Activated T-cell treated with anti-CD3 and anti-CD28 coated beads for 24 hours (primary cell): ENCODE results near the gene PPP1R3G.
"Not testable (repeated sequence)": the region's sequence is repeated elsewhere in the genome, so short reads cannot be mapped to it uniquely, and the experiment has no call there.

Experiments
- DNase-seq: peaks from one replicate; pipeline ENCODE4 v3.0.0-alpha.2; 2020; ENCODE audit warnings: low read depth

The PPP1R3G gene

DNA sequence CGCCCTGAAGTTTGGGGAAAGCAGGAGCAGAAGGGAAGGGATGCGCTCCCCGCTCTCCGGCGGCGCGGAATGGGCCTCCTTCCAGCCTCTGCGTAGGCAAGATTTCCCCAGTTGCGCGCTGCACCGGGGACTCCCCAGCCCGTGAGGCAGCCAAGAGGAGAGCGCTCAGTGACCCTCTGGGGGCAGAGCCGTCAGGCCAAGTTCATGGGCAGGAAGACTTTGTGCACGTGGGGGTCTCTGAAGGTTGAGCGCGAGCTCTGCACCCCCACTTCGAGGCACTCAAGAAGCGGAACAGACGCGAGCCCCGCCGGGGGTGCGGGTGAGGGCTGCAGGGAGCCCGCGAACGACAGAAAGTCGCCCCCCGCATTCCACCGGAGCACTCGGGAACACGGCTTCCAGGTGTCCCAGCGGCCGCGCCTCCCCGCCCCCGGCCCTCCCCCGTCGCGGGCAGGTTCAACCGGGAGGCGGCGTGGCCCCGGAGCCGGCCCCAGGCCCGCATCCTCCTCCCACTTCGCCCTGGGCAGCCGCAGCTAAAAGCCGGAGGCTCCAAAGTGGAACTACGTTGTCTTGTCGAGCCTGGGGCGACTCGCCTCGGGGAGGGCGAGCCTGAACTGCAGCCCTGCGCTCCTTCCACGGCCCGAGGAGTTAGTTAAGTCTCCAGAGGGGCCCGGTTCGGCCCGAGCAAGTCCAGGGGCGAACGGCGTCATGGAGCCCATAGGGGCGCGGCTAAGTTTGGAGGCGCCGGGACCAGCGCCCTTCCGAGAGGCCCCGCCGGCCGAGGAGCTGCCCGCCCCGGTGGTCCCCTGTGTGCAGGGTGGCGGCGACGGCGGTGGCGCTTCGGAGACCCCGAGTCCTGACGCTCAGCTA, at the start of gene PPP1R3G:
TSS of gene PPP1R3G (plus strand) at position 561 of the 867 bp plus-strand sequence. CDS start at position 706, 145 bp downstream.
- no peak for DNase-seq

DNA sequence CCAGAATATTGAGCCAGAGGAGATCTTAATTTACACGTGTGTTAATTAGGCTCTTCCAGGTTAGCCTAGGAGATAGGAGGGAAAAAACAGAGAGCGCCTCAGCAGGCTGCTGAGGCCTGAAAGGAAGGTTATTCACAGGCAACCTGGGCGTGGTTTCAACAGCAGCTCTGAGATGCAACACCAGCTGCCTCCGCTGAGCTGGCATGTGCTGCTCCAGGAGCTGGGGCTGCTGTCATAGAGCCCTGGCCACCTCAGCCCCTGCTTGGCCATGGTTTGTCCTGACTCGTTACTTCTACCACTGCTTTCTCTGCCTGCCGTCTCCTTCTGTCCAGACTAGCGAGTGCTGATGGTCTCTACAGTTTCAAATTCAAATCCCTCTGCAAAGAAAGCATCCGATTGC, 48.9 kb upstream of the PPP1R3G start:
- DNase-seq: no peak

DNA sequence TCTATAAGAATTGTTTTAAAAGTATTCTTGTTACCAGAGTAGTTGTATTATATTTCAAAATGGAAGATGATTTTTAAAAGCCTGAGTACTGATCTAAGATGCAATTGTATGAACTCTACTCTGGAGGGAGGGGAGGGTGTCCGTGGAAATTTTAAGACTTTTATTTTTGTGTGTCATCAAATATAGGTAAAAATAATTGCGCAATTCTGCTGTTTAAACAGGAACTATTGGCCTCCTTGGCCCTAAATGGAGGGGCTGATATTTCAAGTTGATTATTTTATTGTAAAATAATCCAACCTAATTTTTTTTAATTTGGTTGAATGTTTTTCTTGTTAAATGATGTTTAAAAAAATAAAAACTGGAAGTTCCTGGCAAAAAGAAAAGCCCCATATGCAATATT, 43.2 kb upstream of the PPP1R3G start:
- no peak for DNase-seq

DNA sequence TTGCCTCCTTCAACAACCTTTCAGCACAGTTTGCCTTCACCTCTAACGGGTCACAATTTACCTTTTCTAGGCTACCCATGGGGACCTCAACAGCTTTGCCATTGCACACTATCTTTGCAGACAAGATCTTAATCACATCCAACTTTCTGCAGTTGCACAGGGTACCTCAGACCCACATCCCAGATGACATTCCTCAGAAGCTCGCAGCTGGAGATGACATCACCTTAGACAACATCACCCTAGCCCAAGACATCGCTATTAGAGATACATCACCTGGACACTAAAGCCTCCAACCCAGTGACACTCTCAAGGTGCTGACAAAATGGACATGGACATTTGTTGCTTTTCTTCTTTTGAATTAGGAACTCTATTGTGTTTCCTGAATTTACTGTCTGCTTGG, 42.7 kb upstream of the PPP1R3G start:
- no peak for DNase-seq

DNA sequence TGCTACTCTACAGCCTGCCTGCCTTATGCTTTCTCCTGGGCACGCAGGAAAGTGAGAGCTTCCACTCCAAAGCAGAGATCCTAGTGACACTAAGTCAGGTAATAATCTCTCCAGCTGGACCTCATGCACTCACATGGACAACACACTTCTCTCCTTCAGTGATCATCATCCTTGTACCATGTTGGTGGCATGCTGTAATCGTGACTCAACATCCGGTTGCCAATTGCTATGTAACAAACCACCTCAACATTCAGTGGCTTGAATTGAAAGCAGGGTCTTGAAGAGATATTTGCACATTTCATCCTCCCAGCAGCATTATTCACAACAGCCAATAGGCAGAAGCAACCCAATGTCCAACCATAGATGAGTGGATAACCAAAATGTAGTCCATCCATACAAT, 40.3 kb upstream of the PPP1R3G start:
- DNase-seq: no peak

DNA sequence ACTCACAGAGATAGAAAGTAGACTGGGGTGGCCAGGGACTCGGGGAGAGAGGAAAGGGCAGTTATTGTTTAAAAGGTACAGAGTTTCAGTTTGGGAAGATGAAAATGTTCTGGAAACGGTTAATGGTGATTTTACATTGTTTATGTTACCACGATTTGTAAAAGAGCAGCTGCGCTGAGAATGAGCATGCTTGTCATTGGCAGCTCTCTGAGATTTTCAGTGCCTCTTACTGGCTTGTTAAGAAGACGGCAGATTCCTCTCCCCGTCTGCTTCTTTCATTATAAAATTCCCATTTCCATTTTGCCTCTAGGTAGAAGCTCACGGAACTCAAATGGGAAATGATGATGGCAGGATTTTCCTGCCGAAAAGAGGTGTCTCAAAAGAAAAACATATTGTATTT, 39.7 kb upstream of the PPP1R3G start:
- no peak for DNase-seq

DNA sequence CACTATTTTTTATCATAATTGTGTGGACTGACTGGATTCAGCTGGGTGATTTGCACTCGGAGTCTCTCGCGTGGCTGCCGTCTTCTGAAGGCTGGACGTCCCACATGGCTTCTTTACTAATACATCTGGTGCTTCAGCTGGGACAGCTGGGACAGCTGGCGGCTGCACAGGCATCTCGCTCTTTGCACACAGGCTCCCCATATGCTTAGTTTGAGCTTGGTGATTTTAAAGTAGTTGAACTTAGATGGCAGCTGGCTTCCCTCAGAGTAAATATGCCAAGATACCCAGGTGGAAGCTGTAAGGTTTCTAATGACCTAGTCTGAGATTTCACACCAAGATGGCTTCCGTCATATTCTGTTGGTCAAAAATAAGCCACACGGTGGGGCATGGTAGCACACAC, 38.7 kb upstream of the PPP1R3G start:
- DNase-seq: no peak

DNA sequence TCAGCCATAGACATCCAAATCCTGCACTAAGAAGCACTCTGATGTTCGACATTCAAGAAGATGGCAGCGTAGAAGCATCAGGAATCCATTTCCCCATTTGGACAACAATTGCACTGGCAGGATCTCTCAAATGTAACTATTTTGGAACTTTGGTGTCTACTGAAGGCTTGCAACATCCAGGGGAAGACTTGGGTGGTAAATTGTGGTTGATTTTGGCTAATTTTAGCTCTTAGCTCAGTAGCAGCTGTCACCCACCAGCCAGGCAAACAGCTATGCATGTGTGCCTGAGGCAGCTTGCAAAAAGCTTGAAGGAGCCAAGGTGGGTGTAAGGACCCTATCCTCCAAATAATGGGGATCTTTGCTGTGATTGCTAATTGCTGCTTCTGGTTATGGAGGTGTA, 35.1 kb upstream of the PPP1R3G start:
- DNase-seq: no peak

DNA sequence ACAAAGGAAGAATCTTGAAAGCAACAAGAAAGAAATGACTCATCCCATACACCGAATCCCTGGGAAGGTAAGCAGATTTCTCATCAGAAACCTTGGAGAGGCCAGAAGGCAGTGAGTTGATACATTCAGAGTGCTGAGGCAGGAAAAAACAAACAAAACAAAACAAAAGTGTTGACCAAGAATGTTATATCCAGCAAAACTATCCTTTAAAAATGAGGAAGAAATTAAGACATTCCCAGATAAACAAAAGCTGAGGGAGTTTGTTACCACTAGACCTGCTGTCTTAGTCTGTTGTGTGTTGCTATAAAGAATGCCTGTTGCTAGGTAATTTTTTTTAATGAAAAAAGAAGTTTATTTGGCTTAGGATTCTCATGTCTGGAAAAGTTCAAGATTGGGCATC, 33.7 kb upstream of the PPP1R3G start:
- no peak for DNase-seq

DNA sequence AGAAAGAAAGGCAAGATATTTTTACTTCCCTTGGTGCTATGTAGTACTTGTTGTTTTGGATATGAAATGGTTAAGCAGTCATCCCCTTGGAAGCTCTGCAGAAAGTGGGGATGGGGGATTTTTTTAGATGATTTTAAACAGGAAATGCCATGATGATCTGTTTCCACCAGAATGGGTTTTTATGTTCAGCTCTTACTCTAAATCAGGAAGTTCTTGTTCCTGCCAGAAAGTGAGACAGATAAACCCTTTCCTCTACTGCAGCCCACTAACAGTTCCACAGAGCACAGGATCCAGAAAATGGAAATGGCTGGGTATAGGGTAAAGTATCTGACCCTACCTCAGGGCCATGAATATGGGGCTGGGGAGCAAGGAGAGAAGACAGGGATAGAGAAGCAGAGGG, 32.1 kb upstream of the PPP1R3G start:
- DNase-seq: no peak

DNA sequence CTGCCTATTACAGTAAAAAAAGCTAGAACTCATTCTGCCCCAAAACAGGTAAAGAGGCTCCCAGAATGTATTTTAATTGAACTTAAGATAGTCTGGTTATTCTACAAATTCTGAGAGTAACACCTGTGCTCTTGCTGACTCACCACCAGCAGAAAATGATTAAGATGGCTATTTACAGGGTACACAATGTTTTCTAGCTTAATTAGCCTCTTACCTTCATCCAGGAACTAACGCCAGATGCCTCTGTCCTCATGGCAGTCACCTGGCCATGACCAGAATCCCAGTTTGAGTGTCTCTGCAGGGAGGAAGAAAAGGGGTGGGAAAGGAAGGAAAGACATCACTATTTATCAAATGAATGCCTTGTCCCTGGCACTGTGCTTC, 31.3 kb upstream of the PPP1R3G start:
- no peak for DNase-seq

DNA sequence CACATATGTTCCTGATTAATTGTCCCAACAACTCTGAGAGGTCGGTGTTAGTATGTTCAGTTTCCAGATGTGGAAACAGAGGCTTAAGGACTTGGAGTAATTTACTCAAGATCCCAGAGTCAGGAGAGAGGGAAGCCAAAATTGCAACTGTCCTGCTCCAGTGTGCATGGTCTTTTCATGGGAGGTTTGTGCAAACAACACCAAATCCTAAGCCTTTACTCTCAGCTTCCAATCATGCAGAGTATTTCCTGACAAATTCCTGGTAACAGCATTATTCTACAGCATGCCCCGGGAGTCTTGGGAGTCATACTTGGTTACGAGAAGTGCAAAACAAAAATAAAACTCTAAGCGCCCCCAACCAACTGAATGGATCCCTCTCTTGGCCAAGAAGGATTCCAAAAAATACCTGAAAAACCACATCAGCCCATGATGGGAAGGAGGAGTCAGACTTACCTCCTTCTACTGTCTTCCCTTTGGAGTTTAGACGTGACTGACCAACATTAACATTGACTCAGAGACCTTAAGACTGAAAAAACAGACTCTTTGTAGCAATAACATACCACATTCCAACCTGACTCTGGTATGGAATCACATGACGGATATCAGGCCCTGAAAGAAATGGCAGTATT, 30.8 kb upstream of the PPP1R3G start:
- DNase-seq: no peak

DNA sequence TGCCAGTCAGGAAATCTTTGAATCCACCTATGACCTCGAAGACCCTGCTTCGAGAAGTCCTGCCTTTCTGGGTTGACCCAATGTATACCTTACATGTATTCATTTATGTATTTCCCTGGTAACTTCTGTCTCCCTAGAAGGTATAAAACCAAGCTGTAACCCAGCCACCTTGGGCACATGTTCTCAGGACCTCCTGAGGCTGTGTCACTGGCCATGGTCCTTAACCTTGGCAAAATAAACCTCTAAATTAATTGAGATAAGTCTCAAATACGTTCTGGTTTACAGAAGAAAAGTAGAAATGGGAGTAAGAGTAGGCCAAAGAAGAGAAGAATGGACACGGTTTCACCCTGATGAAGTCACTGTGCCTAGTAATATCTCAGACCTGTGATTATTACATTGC, 30.0 kb upstream of the PPP1R3G start:
- no peak for DNase-seq

DNA sequence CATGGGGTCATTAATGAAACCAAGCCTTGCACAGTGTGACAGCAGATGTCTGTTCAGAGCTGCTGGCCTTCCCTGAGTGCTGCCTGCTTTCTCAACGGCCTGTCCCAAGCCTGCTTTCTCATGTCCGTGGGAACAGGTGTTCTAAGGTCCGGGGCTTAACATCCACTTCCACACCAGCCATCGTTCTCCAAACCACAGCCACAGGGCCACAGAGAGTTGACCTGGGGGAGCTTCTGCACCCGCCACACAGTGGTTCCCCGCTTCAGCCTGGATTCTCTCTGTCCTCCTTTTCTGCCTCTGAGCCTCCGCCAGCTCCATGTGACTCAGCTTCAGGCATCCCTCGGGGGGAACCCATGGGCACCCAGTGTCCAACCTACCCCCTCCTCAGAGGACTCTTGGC, 26.9 kb upstream of the PPP1R3G start:
- DNase-seq: no peak

DNA sequence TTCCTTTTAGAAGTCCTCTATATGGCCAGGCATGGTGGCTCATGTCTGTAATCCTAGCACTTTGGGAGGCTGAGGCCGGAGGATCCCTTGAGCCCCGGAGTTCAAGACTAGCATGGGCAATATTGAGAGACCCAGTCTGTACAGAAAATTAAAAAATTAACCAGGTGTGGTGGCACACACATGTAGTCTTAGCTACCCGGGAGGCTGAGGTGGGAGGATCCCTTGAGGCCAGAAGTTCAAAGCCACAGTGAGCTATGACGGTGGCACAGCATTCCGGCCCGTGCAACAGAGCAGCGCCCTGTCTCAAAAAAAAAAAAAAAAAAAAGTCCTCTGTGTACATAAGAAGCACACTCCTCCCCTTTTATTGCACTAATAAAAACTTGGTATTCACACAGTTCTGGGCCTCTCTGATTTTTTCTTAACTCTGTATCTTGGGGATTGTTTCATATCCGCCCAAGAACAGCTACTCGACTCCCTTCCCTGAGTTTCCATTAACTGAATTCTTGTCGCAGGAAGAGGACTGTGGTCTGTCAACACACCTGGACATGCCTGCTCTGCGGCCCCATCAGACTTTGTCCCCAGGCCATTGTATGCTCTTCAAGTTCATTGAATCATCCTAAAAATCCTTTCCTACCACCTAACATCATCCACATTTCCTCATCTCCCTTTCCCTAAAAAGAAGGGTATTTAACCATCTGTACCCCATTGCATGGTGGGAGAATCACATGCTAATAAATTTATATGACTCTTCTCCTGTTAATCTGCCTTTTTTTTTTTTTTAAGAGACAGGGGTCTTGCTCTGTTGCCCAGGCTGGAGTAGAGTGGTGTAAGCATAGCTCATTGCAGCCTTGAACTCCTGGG, 25.9 kb upstream of the PPP1R3G start:
- no peak for DNase-seq

DNA sequence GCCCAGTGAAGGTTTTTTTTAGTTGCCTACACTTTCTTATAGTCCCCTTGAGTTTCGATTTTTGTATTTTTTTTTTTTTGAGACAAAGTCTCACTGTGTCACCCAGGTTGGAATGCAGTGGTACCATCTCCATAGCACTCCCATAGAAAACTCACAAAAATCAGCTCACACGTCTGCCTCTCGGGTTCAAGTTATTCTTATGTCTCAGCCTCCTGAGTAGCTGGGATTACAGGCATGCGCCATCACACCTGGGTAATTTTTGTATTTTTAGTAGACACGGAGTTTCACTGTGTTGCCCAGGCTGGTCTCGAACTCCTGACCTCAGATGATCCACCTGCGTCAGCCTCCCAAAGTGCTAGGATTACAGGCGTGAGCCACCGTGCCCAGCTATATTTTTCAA, 24.7 kb upstream of the PPP1R3G start:
- not testable (repeated sequence) for DNase-seq

DNA sequence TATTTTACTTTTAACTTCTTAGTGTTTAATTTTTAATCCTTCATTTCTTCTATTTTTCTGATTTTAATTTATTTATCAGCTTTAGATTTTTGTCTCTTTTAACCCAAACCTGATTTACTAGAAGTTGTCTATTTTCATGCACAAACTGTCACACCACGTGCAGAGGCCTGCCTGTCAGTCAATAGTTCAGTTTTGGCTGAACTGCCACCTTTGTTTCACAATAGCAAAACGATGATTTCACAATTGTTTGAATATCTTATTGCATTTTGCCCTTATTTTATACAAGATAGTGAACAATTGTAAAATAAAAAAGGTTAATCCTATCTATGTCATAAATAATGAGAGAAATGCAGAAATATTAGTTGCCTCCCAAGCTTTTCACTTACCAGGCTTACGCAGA, 24.0 kb upstream of the PPP1R3G start:
- no peak for DNase-seq

DNA sequence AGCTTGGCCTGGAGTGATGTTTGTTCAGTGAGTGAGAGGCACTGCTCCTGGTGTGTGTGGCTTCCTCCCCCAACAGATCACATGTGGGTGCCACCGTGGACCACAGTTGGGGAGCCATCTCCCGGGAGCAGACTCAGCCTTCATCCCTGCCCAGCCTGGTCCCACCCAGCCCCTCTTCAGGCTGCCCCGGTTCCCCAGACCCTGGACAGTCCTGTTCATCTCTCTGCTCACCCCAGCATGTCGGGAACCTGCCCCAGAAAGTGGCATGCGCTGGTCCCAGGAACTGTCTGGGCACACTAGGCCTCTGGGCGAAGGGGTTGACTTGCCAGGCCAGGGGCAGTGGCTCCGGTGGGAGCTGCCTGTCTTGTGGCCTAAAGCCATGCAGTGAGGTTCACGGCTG, 21.5 kb upstream of the PPP1R3G start:
- no peak for DNase-seq

DNA sequence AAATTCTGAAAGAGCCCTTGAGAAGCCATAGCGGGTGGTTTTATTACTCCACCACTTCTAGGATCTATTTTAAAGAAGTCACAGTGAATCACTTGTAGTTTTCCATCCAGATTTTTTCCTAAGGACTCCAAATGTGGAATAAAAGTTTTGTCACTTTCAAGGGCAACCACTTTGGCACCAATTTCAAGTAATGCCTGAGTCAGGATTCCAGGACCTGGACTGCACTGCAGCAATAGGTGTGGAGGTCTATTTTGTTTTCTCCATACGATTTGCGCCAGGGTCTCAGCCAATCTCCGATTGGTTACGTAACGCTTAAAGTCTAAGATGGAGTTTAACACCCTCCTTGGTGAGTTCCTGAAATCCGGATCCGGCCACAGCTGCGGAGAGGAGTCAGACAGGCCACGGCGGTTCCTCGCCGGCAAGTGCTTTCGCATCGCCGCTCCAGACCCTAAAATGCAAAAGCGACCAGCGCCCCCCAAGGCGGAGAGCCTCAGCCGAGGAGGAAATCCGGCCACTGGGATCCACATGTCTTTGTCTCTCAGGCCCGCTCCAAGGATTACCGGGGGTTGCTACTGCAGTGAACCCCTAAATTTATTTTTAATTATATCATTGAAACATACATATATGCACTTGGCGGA, 18.6 kb upstream of the PPP1R3G start:
- no peak for DNase-seq

DNA sequence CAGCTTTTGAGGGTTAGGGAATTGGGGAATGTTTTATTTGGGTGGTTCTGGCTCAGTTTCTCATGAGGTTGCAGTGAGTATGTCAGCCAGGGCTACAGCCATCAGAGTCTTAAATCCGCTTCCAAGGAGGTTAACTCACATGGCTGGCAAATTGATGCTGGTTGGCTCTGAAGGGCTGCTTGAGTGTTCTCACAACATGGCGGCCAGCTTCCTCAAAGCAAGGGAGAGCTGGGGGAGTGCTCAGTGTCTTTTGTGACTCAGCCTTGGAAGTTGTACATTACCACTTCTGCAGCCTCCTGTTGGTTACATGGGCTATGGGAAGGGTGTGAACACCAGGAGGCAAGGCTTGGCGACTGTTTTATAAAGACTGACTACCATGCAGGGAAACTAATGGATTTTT, 17.8 kb upstream of the PPP1R3G start:
- no peak for DNase-seq

DNA sequence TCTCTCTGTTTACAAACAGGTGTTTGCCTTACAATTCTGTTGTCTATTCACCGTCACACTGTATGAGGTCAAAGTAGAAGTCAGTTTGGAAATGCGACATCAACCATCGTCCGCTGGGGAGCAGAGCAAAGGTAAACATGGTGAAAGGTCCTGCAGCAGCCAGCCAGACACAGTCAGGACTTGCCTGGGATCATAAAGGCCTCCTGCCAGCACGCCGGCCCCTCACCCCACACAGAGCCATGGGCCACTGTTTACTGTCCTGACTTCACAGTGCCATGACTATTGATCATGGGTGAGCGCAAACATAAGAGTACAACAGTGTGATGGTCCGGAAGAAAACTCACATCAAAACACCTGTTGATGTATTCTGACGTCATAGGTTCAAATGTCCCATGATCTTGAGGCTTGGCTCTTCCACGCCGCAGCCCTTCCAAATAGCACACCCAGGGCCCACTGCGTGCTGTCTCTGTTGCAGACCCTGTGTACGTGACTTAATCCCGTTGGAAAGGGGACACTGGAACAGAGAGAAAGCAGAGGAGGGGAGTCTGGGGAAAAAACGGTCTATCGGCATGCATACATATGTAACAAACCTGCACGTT, 16.9 kb upstream of the PPP1R3G start:
- DNase-seq: no peak

DNA sequence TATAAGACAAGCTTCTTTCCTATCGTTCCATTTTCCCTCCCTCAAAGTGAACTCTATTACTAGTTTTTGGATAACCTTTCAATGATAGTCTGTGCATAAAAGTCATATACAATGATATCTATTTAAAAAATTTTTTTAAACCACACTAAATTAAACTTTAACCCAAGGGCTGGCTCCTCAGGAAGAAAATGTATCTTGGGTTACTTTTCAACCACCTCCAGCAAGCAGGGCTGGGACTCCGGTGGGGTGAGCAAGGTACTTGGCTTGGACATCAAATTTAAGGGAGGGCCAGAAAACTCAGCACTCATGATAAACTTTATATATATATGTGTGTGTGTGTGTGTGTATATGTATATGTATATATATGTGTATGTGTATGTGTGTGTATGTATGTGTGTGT, 13.9 kb upstream of the PPP1R3G start:
- no peak for DNase-seq
